GM21723 (cell line): ENCODE data around the gene PLCXD3.

ENCODE experiments used
- ATAC-seq: cut with Tn5 transposase; IDR thresholded peaks from one replicate; pipeline ENCODE4 v1.9.1; 2021; ENCODE audit warnings: mild to moderate bottlenecking, moderate library complexity; ENCODE audit not compliant: unreplicated experiment

Gene PLCXD3

GRCh38 chr5:41290810-41291209, 219.6 kb downstream of the PLCXD3 start:
- ATAC-seq: no peak

DNA sequence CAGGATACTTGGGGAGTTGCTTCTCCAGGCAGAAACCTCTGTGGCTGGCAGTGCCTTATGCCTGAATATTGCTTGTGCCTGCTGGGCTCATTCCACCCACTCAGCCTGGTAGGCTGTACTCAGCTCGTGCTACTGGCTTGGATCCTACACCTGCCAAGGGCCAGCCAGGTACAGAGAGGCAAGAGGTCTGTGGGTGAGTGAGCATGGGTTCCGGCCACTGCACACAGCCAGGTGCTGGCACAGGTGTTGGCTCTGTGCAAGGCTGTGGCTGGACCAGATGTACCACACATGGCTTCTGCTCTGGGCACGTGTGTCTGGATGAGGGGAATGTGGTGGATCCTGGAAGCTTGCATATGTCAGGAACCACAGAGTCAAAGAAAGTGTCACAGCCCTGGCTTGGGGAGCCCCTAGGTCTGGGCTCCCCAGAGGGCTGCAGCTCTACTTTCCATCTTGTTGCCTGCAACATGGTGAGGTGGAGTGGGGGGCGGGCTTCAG, 220.4 kb downstream of the PLCXD3 start:
- ATAC-seq: no peak

DNA sequence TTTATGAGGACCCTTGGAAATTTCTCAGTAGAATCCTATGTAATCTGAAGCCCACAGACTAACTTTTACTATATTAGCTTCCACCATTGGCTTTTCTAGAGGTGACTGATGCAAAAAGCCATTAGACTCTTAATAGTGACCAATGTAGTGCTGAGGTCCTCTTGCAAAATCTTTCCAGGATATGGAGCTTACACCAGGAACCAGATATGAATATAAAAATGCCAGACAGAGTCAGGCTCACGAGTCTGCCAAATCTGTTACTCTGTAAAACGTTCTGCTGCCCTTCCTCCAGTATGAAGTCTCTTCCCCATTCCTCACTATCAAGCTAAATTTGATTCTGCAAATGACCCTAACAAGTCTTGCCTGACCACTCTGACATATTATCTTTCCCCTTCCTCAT, 223.7 kb downstream of the PLCXD3 start:
- ATAC-seq: no peak

DNA sequence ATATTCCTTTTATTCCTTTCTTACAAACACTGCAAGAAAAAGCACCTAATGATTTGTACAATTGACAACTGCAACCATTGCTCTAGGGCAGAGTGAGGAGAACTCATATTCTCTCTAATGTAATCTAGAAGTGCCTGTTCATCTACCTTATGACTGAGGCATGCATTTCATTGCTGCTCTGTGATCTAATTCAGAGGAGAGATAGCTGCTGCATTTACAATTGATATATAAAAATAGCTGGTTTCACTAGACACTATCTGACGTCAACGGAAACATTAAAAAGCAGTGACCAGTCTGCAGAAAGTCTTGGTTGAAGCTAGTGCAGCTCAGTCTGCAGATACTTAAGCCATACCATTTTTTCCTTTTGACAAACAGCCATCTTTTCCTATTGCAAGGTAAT, 224.2 kb downstream of the PLCXD3 start:
- ATAC-seq: no peak

GRCh38 chr5:41284938-41285337, 225.5 kb downstream of the PLCXD3 start:
- ATAC-seq: no peak

DNA sequence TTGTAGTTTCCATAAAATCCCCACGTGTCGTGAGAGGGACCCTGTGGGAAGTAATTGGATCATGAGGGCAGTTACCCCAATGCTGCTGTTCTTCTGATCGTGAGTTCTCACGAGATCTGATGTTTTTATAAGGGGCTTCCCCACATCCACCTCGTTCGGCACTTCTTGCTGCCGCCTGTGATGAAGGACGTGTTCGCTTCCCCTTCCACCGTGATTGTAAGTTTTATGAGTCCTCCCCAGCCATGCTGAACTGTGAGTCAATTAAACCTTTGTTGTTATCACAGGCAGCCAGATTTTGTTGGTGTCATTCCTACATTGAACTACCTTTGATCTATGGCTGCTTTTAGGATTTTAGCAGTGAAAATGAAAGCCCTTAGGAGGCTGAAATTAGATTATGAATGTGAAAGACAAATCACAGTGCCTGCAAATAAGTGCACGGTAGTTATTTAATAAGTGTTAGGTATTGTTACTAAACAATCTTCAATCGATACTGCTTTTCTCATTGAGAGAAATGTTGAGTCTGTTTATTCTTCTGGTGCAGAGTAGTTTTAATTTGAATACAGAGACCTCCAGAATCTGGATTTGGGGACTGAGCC, 229.1 kb downstream of the PLCXD3 start:
- ATAC-seq: no peak

GRCh38 chr5:41279040-41279439, 231.4 kb downstream of the PLCXD3 start:
- no peak for ATAC-seq

- ATAC-seq: no peak
Observed at GRCh38 chr5:41277476-41278245, 232.7 kb downstream of the PLCXD3 start.

DNA sequence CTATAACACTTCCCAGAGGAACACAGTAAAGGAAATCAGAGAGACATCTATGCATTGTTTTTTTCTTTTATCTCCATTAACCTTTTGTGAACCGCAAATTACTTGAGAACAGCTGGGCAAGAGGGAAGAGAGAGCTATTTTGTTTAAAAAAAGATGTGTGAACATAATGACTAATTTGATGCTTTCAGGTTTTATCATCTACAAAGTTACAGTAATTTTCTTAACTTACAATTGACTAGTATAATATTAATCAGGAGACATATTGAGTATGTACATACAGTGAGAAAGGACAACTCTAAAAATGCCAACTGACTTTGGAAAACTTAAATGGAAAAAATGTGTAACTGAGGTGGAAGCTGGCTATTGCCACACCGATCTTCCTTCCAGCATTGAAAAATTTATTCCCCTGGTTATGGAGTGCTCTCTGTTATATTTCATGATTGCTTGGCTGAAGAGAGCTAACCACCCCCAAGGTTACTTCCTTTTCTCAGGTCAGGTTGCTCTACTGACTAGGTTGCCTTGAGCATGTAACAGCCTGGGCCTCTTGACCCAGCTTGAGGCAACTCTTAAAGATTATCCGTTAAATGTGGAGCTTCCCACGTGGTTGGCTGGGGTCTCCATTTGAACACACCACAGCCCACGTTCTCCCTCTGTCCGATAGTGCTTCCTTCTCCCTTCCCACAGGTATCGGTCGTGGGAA, 234.4 kb downstream of the PLCXD3 start:
- ATAC-seq: peak; percentile 59

- no peak for ATAC-seq
Observed at GRCh38 chr5:41270423-41271251, 239.8 kb downstream of the PLCXD3 start.

DNA sequence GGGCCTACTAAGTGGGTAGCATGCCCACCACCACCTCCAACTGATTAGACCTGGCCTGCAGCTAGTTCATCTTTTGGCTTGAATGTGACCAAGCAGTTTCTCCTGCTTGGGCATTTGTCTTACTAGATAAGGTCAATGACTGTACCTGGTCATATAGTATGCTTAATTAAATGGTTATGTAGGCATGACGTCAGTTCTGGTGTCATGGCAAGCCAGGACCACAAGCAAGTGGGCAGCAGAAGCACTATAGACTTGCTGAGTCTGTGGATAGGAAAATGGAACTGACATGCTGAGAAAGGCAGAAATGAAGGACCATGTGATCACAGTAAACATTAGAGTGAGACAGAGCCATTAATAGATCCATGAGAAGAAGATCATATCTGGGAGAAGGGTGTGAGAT, 241.5 kb downstream of the PLCXD3 start:
- no peak for ATAC-seq

DNA sequence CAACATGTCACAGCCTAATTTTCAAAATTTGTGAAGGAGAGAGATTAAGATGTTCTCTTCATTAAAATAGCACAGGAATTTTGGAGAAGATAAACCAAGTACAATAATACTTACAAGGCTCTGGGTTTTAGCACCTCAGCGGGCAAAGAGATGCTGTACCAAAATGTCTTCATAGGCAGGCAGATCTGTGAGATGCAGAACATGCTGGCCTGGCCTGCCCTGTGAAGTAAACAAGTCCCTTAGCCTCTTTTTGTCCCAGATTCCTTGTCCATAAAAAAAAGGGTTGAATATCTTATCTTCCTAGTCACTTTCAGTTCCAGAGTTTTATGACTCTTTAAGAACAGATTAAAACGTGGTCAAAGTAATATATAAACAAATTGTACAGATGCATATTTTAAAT, 244.0 kb downstream of the PLCXD3 start:
- ATAC-seq: no peak

GRCh38 chr5:41264019-41264418, 246.4 kb downstream of the PLCXD3 start:
- no peak for ATAC-seq

- no peak for ATAC-seq
Observed at GRCh38 chr5:41263335-41263734, 247.1 kb downstream of the PLCXD3 start.
